Astrocyte (in vitro differentiated cells and primary cell): ENCODE data around the gene MPV17L2.

Experiments
- EZH2 ChIP-seq: IDR thresholded peaks from 2 replicates; pipeline ENCODE4 v1.6.1; 2012; ENCODE audit warnings: mild to moderate bottlenecking, low read length, inconsistent platforms; ENCODE audit not compliant: insufficient read depth
- TF ChIP-seq, protein P1 (sequence below): IDR thresholded peaks from 2 replicates; pipeline ENCODE4 v1.5.1; 2011; ENCODE audit warnings: low read depth, mild to moderate bottlenecking, inconsistent platforms, low read length, moderate library complexity; ENCODE audit not compliant: insufficient read depth

DNA sequence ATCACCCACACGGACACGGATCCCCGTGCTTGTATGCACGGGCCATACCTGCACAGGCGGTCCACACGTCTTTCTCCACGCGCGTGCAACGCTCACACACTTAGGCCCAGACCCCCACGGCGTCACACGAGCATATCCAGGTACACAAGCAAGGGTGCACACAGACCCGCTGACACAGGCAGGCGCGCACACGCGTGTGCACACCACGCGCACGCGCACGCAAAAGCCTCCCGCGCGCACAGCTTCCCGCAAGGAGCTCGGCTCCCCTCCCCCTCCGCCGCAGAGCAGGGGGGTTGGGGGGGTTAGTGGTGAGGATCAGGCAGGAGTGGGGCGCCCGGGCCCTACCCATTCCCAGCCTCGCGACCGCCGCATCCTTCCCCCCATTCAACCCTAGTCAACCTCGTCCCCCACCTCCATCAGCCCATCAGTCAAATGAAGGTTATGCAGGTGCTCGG is 10.4 kb downstream of the MPV17L2 start:
- TF ChIP-seq, protein P1, sequence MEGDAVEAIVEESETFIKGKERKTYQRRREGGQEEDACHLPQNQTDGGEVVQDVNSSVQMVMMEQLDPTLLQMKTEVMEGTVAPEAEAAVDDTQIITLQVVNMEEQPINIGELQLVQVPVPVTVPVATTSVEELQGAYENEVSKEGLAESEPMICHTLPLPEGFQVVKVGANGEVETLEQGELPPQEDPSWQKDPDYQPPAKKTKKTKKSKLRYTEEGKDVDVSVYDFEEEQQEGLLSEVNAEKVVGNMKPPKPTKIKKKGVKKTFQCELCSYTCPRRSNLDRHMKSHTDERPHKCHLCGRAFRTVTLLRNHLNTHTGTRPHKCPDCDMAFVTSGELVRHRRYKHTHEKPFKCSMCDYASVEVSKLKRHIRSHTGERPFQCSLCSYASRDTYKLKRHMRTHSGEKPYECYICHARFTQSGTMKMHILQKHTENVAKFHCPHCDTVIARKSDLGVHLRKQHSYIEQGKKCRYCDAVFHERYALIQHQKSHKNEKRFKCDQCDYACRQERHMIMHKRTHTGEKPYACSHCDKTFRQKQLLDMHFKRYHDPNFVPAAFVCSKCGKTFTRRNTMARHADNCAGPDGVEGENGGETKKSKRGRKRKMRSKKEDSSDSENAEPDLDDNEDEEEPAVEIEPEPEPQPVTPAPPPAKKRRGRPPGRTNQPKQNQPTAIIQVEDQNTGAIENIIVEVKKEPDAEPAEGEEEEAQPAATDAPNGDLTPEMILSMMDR: no peak
- TF ChIP-seq EZH2: no peak
